Liver (tissue), 3 donors: ENCODE measurements around the gene C1R.

Experiments used
- ATF3 ChIP-seq: IDR thresholded peaks from 2 replicates; pipeline ENCODE4 v1.6.1; 2016; ENCODE audit warnings: antibody characterized with exemption
- EGR1 ChIP-seq, 2 donors: IDR thresholded peaks; 2 replicates each; pipeline ENCODE4 v1.6.1; 2016 to 2018; ENCODE audit warnings: antibody characterized with exemption in 2 of 2, low read depth in 2 of 2
- FOXA1 ChIP-seq: IDR thresholded peaks from 2 replicates; pipeline ENCODE4 v1.6.1; 2016; ENCODE audit warnings: antibody characterized with exemption
- GABPA ChIP-seq, 2 donors: IDR thresholded peaks in 1 of 2; conservative IDR thresholded peaks in 1 of 2; 2 replicates each; pipeline ENCODE4 v1.6.1; 2016; ENCODE audit warnings: antibody characterized with exemption in 2 of 2, mild to moderate bottlenecking in 1 of 2, moderate library complexity in 1 of 2
- JUND ChIP-seq, 2 donors: IDR thresholded peaks; 2 replicates each; pipeline ENCODE4 v1.6.1; 2016; ENCODE audit warnings: antibody characterized with exemption in 2 of 2
- RAD21 ChIP-seq, 2 donors: IDR thresholded peaks; 2 replicates each; pipeline ENCODE4 v1.6.1; 2016; ENCODE audit warnings: antibody characterized with exemption in 2 of 2, mild to moderate bottlenecking in 2 of 2
- SP1 ChIP-seq: IDR thresholded peaks from 2 replicates; pipeline ENCODE4 v1.6.1; 2018; ENCODE audit warnings: antibody characterized with exemption, mild to moderate bottlenecking
- TAF1 ChIP-seq: conservative IDR thresholded peaks from 2 replicates; pipeline ENCODE4 v1.6.1; 2016; ENCODE audit warnings: antibody characterized with exemption, mild to moderate bottlenecking
- YY1 ChIP-seq: IDR thresholded peaks from 2 replicates; pipeline ENCODE4 v1.6.1; 2016; ENCODE audit warnings: antibody characterized with exemption, mild to moderate bottlenecking
- ZBTB33 ChIP-seq: IDR thresholded peaks from 2 replicates; pipeline ENCODE4 v1.6.1; 2016; ENCODE audit warnings: antibody characterized with exemption
- TF ChIP-seq, protein P1 (sequence below): fragments of 150-350 bp; IDR thresholded peaks from 2 replicates; pipeline ENCODE4 v1.5.1; 2017; ENCODE audit warnings: improper control_type of control experiment, low read depth, low read length; ENCODE audit not compliant: missing input control
- TF ChIP-seq, protein P2 (sequence below): IDR thresholded peaks from 2 replicates; pipeline ENCODE4 v1.6.1; 2016; ENCODE audit warnings: antibody characterized with exemption, mild to moderate bottlenecking
- TF ChIP-seq, protein P3 (sequence below): IDR thresholded peaks from 2 replicates; pipeline ENCODE4 v1.6.1; 2016; ENCODE audit warnings: antibody characterized with exemption
- donor health status: healthy.
- donor health status: healthy.

DNA sequence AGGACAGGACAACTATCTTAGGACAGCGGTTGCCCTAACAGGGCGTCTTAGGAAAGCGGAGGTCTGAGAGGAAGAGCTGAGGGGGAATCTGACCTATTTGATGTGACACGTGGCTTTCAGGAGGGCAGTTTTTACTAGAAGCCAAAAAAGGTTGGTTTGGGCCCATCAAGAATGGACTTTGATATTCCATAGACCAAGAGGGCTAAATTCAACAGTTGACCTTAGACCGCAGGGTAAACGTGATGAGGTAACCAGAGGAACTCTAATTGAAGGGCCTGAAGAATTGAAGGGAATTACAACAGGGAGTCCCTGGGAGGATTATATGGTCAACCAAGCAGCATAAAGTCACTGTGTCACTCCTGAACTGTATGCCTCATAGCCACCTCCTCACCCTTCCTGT lies 20.2 kb downstream of the C1R start:
- TF ChIP-seq, protein P1, sequence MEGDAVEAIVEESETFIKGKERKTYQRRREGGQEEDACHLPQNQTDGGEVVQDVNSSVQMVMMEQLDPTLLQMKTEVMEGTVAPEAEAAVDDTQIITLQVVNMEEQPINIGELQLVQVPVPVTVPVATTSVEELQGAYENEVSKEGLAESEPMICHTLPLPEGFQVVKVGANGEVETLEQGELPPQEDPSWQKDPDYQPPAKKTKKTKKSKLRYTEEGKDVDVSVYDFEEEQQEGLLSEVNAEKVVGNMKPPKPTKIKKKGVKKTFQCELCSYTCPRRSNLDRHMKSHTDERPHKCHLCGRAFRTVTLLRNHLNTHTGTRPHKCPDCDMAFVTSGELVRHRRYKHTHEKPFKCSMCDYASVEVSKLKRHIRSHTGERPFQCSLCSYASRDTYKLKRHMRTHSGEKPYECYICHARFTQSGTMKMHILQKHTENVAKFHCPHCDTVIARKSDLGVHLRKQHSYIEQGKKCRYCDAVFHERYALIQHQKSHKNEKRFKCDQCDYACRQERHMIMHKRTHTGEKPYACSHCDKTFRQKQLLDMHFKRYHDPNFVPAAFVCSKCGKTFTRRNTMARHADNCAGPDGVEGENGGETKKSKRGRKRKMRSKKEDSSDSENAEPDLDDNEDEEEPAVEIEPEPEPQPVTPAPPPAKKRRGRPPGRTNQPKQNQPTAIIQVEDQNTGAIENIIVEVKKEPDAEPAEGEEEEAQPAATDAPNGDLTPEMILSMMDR = no peak
- TF ChIP-seq ATF3 = peak; percentile 89
- peak; percentile 60 for TF ChIP-seq YY1
- TF ChIP-seq FOXA1 = peak; percentile 75
- TF ChIP-seq GABPA (IDR thresholded peaks at IDR 0.05 in 1 of 2, conservative IDR thresholded peaks at IDR 0.05 in 1 of 2) = peak in 1 of 2 donors; percentile 48
- peak; percentile 42 to 53 for TF ChIP-seq RAD21 (IDR thresholded peaks at IDR 0.05)
- no peak for TF ChIP-seq TAF1
- TF ChIP-seq, protein P2, sequence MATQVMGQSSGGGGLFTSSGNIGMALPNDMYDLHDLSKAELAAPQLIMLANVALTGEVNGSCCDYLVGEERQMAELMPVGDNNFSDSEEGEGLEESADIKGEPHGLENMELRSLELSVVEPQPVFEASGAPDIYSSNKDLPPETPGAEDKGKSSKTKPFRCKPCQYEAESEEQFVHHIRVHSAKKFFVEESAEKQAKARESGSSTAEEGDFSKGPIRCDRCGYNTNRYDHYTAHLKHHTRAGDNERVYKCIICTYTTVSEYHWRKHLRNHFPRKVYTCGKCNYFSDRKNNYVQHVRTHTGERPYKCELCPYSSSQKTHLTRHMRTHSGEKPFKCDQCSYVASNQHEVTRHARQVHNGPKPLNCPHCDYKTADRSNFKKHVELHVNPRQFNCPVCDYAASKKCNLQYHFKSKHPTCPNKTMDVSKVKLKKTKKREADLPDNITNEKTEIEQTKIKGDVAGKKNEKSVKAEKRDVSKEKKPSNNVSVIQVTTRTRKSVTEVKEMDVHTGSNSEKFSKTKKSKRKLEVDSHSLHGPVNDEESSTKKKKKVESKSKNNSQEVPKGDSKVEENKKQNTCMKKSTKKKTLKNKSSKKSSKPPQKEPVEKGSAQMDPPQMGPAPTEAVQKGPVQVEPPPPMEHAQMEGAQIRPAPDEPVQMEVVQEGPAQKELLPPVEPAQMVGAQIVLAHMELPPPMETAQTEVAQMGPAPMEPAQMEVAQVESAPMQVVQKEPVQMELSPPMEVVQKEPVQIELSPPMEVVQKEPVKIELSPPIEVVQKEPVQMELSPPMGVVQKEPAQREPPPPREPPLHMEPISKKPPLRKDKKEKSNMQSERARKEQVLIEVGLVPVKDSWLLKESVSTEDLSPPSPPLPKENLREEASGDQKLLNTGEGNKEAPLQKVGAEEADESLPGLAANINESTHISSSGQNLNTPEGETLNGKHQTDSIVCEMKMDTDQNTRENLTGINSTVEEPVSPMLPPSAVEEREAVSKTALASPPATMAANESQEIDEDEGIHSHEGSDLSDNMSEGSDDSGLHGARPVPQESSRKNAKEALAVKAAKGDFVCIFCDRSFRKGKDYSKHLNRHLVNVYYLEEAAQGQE = peak; percentile 73
- TF ChIP-seq ZBTB33 = peak; percentile 94
- peak in 1 of 2 donors; percentile 79 for TF ChIP-seq EGR1 (IDR thresholded peaks at IDR 0.05; ENCODE audit: low read depth in 2 of 2)
- peak; percentile 95 for TF ChIP-seq SP1
- peak; percentile 92 to 97 for TF ChIP-seq JUND (IDR thresholded peaks at IDR 0.05)
- TF ChIP-seq, protein P3, sequence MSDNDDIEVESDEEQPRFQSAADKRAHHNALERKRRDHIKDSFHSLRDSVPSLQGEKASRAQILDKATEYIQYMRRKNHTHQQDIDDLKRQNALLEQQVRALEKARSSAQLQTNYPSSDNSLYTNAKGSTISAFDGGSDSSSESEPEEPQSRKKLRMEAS = peak; percentile 81
